ENCODE results near the gene RNH1.

RNH1 gene

GRCh38 chr11:498297-499181, 8.5 kb downstream of the RNH1 start:
- DNase-seq (ENCODE audit: low read depth), result no peak
- no peak overlapping the region for H3K4me3 ChIP-seq (ENCODE audit: low read depth, low read length)
- TF ChIP-seq, protein P1, sequence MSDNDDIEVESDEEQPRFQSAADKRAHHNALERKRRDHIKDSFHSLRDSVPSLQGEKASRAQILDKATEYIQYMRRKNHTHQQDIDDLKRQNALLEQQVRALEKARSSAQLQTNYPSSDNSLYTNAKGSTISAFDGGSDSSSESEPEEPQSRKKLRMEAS (IDR thresholded peaks at IDR 0.05; ENCODE audit: low read depth, low read length), result no peak
- TF ChIP-seq MYC (IDR thresholded peaks at IDR 0.05; ENCODE audit: low read depth, low read length), result no peak
- TF ChIP-seq POLR2A (IDR thresholded peaks at IDR 0.05; ENCODE audit: extremely low read depth, insufficient read length), result no peak
- no peak for TF ChIP-seq CTCF (IDR thresholded peaks at IDR 0.05; ENCODE audit: low read depth, low read length)

GRCh38 chr11:497565-498296, 9.3 kb downstream of the RNH1 start:
- DNase-seq (ENCODE audit: low read depth), result no peak
- no peak for TF ChIP-seq CTCF (IDR thresholded peaks at IDR 0.05; ENCODE audit: low read depth, low read length)
- TF ChIP-seq MYC (IDR thresholded peaks at IDR 0.05; ENCODE audit: low read depth, low read length), result no peak
- TF ChIP-seq, protein P1 (IDR thresholded peaks at IDR 0.05; ENCODE audit: low read depth, low read length), result no peak
- TF ChIP-seq POLR2A (IDR thresholded peaks at IDR 0.05; ENCODE audit: extremely low read depth, insufficient read length), result no peak
- no peak overlapping the region for H3K4me3 ChIP-seq (ENCODE audit: low read depth, low read length)

- H3K4me3 ChIP-seq (ENCODE audit: low read depth, low read length), result no peak overlapping the region
- no peak for TF ChIP-seq POLR2A (IDR thresholded peaks at IDR 0.05; ENCODE audit: extremely low read depth, insufficient read length)
- no peak for TF ChIP-seq CTCF (IDR thresholded peaks at IDR 0.05; ENCODE audit: low read depth, low read length)
- peak; percentile 39; the same call in 1 of the 2 replicates for TF ChIP-seq MYC (IDR thresholded peaks at IDR 0.05; ENCODE audit: low read depth, low read length)
- TF ChIP-seq, protein P1 (IDR thresholded peaks at IDR 0.05; ENCODE audit: low read depth, low read length), result peak; percentile 85
- no peak for DNase-seq (ENCODE audit: low read depth)
Observed at GRCh38 chr11:496834-497564, 10.0 kb downstream of the RNH1 start.

- DNase-seq (ENCODE audit: low read depth), result no peak
- H3K4me3 ChIP-seq (ENCODE audit: low read depth, low read length), result no peak overlapping the region
- TF ChIP-seq, protein P1 (IDR thresholded peaks at IDR 0.05; ENCODE audit: low read depth, low read length), result no peak
- TF ChIP-seq POLR2A (IDR thresholded peaks at IDR 0.05; ENCODE audit: extremely low read depth, insufficient read length) (no peak), MYC (IDR thresholded peaks at IDR 0.05; ENCODE audit: low read depth, low read length) (no peak), CTCF (IDR thresholded peaks at IDR 0.05; ENCODE audit: low read depth, low read length) (no peak)
Observed at GRCh38 chr11:495537-495931, 11.5 kb downstream of the RNH1 start.

DNA sequence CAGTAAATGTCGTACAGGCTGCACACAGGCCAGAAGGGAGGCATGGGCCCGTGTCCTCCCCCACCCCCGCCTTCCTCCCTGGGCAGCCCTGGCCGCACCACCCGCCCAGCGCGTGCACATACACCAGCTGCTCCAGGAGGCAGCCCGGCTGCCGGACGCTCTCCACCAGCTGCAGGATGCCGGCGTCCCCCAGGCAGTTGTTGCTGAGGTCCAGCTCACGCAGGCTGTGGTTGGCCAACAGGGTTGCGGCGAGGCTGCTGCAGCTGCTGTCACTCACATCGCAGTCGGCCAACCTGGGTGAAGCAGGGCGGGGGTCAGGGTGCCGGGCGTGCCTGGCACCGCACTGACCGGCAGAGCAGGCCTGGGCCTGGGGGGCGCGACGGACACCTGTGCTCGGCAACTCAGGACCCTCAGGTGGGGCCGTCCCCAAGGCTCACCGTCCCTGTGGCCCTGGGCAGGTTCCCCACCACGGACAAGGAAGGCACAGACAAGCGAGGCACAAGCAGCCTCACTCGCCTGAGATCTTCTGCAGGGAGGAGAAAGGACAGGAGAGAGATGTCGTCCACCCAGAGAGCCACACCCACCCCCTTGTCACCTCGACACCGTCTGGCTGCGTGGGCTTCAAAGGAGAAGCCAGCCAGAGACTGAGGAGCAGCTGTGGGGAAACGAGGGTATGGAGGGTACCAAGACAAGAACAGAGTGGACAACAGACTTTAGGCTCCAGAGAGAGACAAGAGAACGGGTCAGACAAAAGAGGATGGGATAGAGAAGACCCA, 12.1 kb downstream of the RNH1 start:
- TF ChIP-seq POLR2A (IDR thresholded peaks at IDR 0.05; ENCODE audit: extremely low read depth, insufficient read length) (no peak), MYC (IDR thresholded peaks at IDR 0.05; ENCODE audit: low read depth, low read length) (no peak), CTCF (IDR thresholded peaks at IDR 0.05; ENCODE audit: low read depth, low read length) (no peak)
- TF ChIP-seq, protein P1 (IDR thresholded peaks at IDR 0.05; ENCODE audit: low read depth, low read length), result no peak
- no peak for DNase-seq (ENCODE audit: low read depth)
- no peak overlapping the region for H3K4me3 ChIP-seq (ENCODE audit: low read depth, low read length)
